GM19023 (cell line): Measurements from ENCODE around the gene RBPJL.

Experiments
- ATAC-seq: cut with Tn5 transposase; IDR thresholded peaks from one replicate; pipeline ENCODE4 v1.9.1; 2021; ENCODE audit warnings: mild to moderate bottlenecking, moderate library complexity; ENCODE audit not compliant: unreplicated experiment

Gene RBPJL

DNA sequence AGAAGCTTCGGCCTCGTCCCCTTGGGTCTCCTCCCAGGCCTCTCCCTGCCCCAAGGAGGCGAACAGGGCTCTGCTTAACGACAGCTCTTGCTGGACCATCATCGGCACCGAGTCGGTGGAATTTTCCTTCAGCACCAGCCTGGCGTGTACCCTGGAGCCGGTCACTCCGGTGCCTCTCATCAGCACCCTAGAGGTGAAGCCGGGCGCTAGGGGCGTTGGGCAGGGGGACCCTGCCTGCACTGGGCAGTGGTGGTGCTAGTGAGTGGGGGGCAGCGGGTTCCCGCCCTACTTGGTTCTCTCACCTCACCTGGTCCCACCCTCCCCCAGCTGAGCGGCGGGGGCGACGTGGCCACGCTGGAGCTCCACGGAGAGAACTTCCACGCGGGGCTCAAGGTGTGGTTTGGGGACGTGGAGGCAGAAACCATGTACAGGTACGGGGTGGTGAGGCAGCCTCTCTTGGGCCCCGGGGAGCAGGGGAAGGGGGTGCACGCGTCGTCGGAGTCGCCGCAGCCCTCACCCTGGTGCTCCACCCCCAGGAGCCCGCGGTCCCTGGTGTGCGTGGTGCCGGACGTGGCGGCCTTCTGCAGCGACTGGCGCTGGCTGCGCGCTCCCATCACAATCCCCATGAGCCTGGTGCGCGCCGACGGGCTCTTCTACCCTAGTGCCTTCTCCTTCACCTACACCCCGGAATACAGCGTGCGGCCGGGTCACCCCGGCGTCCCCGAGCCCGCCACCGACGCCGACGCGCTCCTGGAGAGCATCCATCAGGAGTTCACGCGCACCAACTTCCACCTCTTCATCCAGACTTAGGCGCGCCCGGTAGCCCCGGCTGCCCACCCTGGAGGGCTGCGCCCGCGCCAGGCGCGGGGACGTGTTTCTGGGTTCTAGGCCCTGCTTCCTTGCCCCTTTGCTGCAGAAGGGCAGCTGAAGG lies 9.8 kb downstream of the RBPJL start:
- ATAC-seq, result no peak

DNA sequence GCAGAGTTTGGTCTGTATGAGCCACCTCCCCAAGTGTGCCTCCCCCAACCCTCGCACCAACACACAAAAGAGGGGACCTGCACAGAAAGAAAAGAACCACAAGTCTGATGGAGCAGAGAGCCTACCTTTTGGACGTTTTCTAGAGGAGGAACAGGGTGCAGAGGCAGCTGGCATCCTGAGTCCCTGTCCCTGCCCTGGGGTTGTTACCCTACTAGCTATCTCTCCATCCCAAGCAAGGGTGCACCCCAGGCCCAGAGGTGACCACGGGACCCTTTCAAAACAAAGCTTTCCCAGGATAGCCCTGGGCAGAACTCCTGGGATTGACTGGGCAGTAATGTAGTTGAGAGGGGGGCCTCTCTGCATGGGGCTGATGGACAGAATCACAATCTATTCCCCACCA lies 11.2 kb downstream of the RBPJL start:
- ATAC-seq, result no peak

GRCh38 chr20:45318386-45318939 lies 11.8 kb downstream of the RBPJL start:
- no peak for ATAC-seq

DNA sequence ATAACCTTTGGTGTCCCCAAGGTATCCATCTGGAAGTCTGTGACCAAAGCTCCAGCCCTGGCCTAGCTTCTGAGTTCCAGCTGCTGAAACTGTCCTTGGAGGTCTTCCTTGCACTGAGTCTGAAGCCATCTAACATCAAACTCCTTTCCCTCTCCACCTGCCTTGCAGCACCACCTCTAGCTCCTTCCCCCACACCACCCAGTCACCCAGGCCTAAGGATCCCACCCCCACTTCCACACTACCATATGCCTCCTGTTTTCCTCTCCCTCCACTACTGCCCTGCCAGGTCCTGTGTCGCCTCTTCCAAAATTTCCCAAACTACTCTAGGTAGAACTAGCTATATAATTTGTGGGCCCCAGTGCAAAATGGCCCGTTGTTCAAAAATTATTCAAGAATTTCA lies 12.3 kb downstream of the RBPJL start:
- ATAC-seq, result no peak

DNA sequence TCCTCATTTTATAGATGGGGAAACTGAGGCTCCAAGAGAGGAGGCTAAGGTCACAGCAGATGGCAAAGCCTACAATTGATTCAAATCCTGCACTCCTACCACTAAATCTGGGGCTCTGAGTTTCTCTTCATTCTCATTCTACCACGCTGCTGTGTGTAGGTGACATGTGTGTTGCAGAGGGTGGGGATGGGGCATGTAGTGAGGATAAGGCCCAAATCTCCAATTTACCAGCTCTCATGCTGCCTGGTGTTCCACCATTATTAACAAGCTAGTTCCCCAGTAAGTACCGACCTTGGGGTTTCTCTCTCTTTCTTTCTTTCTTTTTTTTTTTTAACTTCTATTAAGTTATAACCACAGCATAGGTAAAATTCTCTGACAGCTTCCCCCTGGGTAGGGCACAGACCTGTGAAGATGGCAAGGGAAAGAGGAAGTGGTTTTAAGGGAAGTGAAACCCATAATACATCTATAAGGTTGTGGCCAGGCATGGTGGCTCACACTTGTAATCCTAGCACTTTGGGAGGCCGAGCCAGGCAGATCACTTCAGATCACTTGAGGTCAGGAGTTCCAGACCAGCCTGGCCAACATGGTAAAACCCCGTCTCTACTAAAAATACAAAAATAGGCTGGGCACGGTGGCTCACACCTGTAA lies 14.4 kb downstream of the RBPJL start:
- no peak for ATAC-seq

GRCh38 chr20:45322952-45323383 lies 16.3 kb downstream of the RBPJL start:
- ATAC-seq, result no peak

- ATAC-seq, result no peak
These were observed 17.1 kb downstream of the RBPJL start for GRCh38 chr20:45323731-45324130.

- no peak for ATAC-seq
These were observed 18.7 kb downstream of the RBPJL start for GRCh38 chr20:45325371-45325770.

DNA sequence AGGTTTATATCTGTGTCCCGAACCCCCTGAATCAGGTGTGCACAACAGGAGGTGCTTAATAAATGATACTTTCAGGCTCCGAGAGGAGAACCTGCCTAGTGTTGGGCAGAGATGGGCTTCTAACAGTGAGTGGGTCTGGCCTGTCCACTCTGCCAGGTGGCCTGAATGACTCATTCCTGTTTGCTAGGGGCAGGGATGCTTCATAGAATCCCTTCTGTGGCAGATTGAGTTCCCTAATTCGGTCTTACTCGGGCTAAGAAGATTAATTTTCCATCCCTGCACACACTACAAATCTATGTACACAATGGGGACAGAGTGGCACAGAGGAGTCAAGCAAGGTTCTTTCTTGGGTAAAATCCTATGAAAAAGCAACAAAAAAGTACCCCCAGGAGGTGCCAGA lies 21.8 kb downstream of the RBPJL start:
- ATAC-seq, result no peak

GRCh38 chr20:45329497-45330319 lies 23.1 kb downstream of the RBPJL start:
- ATAC-seq, result no peak

GRCh38 chr20:45330476-45330875 lies 23.8 kb downstream of the RBPJL start:
- ATAC-seq, result no peak

DNA sequence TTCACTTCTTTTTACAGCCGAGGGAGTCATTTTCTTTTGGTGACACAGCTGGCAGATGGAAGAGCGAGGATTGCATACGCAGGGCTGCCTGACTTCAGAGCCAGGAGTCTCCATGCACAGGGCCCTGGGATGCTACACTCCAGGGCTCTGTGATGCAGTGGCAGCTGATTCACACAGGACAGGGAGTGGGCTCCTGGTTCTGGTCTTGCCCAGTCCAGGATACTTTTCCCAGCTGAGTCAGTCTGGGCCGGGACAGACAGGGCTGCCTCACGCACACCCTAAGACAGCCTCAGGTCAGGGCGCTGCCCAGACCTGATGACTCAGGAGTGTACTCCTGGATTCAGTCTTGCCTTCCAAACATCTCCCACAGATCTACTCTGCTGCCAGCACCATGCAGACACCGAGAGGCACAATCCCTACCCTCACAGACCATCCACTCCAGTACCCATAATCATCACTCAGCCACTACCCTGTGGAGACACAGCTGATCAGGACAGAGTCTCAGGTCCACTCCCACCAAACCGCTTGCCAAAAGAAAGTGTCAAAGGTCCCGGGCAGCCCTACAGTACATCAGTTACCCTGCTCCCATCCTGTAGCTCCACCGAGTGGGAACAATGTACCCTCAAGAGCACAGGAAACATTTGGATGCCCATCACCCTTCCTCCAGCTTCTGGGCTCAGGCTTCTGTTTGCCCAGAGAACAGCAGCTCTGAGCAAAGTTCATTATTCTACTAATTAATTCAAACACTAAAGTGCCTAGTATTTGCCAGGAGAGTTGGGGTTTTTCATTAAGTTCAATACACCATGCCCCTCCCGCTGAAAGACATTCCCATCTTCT lies 30.1 kb downstream of the RBPJL start:
- ATAC-seq, result no peak

GRCh38 chr20:45337367-45338120 lies 30.9 kb downstream of the RBPJL start:
- ATAC-seq, result no peak

DNA sequence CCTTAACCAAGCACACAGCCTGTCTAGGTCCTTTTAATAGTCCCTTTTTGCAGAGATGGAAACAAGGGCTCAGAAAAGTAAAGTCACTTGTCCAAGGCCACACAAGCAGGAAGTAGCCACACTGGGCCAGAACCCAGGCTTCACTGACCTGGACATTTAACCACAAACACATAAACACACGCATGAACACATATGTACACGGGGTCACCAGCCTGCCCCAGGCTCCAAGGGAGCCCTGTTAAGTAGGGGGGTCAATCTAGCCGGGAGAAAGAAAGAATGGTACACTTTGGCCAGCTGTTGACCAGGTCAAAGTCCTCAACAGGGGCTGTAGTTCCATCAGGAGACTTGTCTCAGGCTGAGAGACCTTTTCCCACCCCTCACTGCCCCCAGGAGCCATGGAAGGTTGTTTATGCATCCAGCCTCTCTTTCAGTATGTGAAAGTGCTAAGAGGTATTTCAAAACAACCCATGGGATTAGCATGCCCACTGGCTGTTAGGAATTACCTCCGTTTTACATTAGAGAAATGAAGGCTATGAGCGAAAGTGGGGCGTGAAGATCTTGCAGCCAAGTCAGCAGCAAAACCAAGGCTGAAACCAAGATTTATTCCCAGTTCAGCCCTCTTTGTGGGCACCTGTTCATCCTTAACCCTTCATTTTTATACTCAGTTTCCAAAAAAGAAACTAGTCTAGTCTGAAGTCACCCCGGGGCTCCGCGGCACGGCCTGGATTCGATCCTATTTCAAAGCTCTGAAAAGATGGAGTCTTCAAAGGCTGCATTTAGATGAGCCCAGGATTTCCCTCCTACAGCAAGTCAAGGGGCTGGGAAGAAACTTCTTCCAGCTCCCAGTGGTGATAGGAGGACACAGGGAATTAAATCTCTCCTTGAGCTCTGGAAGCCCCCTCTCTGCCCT lies 31.7 kb downstream of the RBPJL start:
- no peak for ATAC-seq

GRCh38 chr20:45339084-45339483 lies 32.4 kb downstream of the RBPJL start:
- no peak for ATAC-seq

DNA sequence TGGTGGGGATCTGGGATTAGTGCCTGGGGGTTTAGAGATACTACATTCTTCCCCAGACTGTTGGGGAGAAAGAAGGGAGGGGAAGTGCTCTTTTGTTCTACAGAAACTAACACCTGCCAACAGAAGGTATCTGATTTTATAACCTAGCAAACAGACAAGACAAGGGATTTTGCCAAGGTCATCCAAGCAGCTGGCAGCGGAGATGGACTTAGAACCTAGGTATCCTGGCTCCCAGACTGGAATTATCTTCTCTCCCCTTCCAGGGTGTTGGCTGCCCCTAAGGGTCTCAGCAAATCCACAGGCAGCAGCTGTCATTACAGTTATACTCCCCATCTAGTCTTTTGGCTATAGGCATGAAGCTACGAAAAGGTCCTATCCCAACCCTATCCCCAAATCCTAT lies 33.2 kb downstream of the RBPJL start:
- ATAC-seq, result no peak

- ATAC-seq, result no peak
These were observed 33.7 kb downstream of the RBPJL start for GRCh38 chr20:45340236-45340847.

- ATAC-seq, result no peak
These were observed 34.3 kb downstream of the RBPJL start for GRCh38 chr20:45340951-45341350.
